Neural cell (in vitro differentiated cells): ENCODE results near the gene GLT1D1. TPM values are rescaled to one million over a fixed set of nuclear protein-coding genes. Genes with fewer than 3 reads are reported as not detected.
"Not testable (repeated sequence)": the region's sequence is repeated elsewhere in the genome, so short reads cannot be mapped to it uniquely, and the experiment has no call there.

ENCODE experiments used
- H2AFZ ChIP-seq: fragments of 200-600, 300-800 bp; sonication (generic), shearing (Covaris generic); 2 replicates; pipeline ENCODE4 v1.6.0; 2014; ENCODE audit warnings: low read depth, mild to moderate bottlenecking, antibody characterized with exemption, low read length, moderate library complexity
- H3F3A ChIP-seq: fragments of 200-600 bp; shearing (Covaris generic); 2 replicates; pipeline ENCODE4 v1.6.1; 2016; ENCODE audit warnings: mild to moderate bottlenecking, moderate library complexity, mixed read lengths, antibody characterized with exemption, low read length; ENCODE audit not compliant: insufficient read depth, poor library complexity, severe bottlenecking
- H3K27ac ChIP-seq: fragments of 200-600, 300-800 bp; sonication (generic), shearing (Covaris generic); 2 replicates; pipeline ENCODE4 v1.5.1; 2014; ENCODE audit warnings: mild to moderate bottlenecking, low read length, moderate library complexity
- H3K27me3 ChIP-seq: fragments of 300-800, 200-600 bp; sonication (generic), shearing (Covaris generic); 2 replicates; pipeline ENCODE4 v1.6.0; 2014; ENCODE audit warnings: mild to moderate bottlenecking, low read depth, low read length, moderate library complexity; ENCODE audit not compliant: insufficient read depth
- H3K36me3 ChIP-seq: fragments of 300-800, 200-600 bp; sonication (generic), shearing (Covaris generic); 2 replicates; pipeline ENCODE4 v1.5.1; 2014; ENCODE audit warnings: mild to moderate bottlenecking, antibody characterized with exemption, low read length, moderate library complexity; ENCODE audit not compliant: insufficient read depth
- H3K4me2 ChIP-seq: fragments of 300-800, 200-600 bp; sonication (generic), shearing (Covaris generic); 2 replicates; pipeline ENCODE4 v1.6.0; 2014; ENCODE audit warnings: mild to moderate bottlenecking, low read length
- H3K4me3 ChIP-seq: fragments of 300-800, 200-600 bp; sonication (generic), shearing (Covaris generic); 2 replicates; pipeline ENCODE4 v1.5.1; 2014; ENCODE audit warnings: mild to moderate bottlenecking, low read length, moderate library complexity
- H3K79me2 ChIP-seq: fragments of 200-600 bp; shearing (Covaris generic); replicated peaks from 2 replicates; pipeline ENCODE4 v1.6.0; 2014; ENCODE audit warnings: mild to moderate bottlenecking, low read length, moderate library complexity; ENCODE audit not compliant: insufficient read depth
- H3K9ac ChIP-seq: fragments of 300-800, 200-600 bp; sonication (generic), shearing (Covaris generic); 2 replicates; pipeline ENCODE4 v1.6.1; 2016; ENCODE audit warnings: mild to moderate bottlenecking, low read length, mixed read lengths
- H3K9me2 ChIP-seq: fragments of 200-600 bp; shearing (Covaris generic); 2 replicates; pipeline ENCODE4 v1.6.1; 2016; ENCODE audit warnings: mild to moderate bottlenecking, low read length, mixed read lengths; ENCODE audit not compliant: insufficient read depth
- H3K9me3 ChIP-seq: fragments of 200-600, 300-800 bp; sonication (generic), shearing (Covaris generic); 2 replicates; pipeline ENCODE4 v1.6.1; 2016; ENCODE audit warnings: mild to moderate bottlenecking, mixed run types, low read length, moderate library complexity, mixed read lengths
- H4K20me1 ChIP-seq: fragments of 200-600 bp; shearing (Covaris generic); 2 replicates; pipeline ENCODE4 v1.6.1; 2016; ENCODE audit warnings: mild to moderate bottlenecking, mixed run types; ENCODE audit not compliant: insufficient read depth
- EP300 ChIP-seq: fragments of 450-650 bp; conservative IDR thresholded peaks from 2 replicates; pipeline ENCODE4 v1.6.1; 2014; ENCODE audit warnings: antibody characterized with exemption, mild to moderate bottlenecking, moderate library complexity; ENCODE audit not compliant: poor library complexity, severe bottlenecking
- EZH2 ChIP-seq: fragments of 200-600, 300-800 bp; shearing (Covaris generic), sonication (generic); IDR thresholded peaks from 2 replicates; pipeline ENCODE4 v1.6.1; 2014; ENCODE audit warnings: antibody characterized with exemption, low read length, borderline replicate concordance, mild to moderate bottlenecking; ENCODE audit not compliant: insufficient read depth, poor library complexity, severe bottlenecking
- MXI1 ChIP-seq: fragments of 450-650 bp; conservative IDR thresholded peaks from 2 replicates; pipeline ENCODE4 v1.6.1; 2014; ENCODE audit warnings: antibody characterized with exemption, mild to moderate bottlenecking; ENCODE audit not compliant: poor library complexity, severe bottlenecking
- POLR2AphosphoS5 ChIP-seq: IDR thresholded peaks from 2 replicates; pipeline ENCODE4 v1.6.1; 2012
- RAD21 ChIP-seq: fragments of 450-650 bp; conservative IDR thresholded peaks from 2 replicates; pipeline ENCODE4 v1.6.1; 2014; ENCODE audit warnings: antibody characterized with exemption, mild to moderate bottlenecking, moderate library complexity
- SMC3 ChIP-seq: fragments of 450-650 bp; conservative IDR thresholded peaks from 2 replicates; pipeline ENCODE4 v1.6.1; 2014; ENCODE audit warnings: antibody characterized with exemption, mild to moderate bottlenecking, moderate library complexity; ENCODE audit not compliant: poor library complexity
- TAF1 ChIP-seq: IDR thresholded peaks from 2 replicates; pipeline ENCODE4 v1.6.1; 2012; ENCODE audit warnings: low read depth
- polyA plus RNA-seq: library from polyadenylated mRNA; depleted of rRNA; stranded (reverse); fragments of >200 nt; gene quantifications from 2 replicates; pipeline ENCODE4 v1.2.3, GENCODE V29; 2014
- TF ChIP-seq, protein P1 (sequence below): IDR thresholded peaks from 2 replicates; pipeline ENCODE4 v1.6.1; 2012; ENCODE audit warnings: borderline replicate concordance
- TF ChIP-seq, protein P2 (sequence below): fragments of 450-650 bp; IDR thresholded peaks from 2 replicates; pipeline ENCODE4 v1.5.1; 2014; ENCODE audit warnings: antibody characterized with exemption, mild to moderate bottlenecking, moderate library complexity; ENCODE audit not compliant: poor library complexity, severe bottlenecking

GLT1D1 gene
- polyA plus RNA-seq, 1 donor from 2014 or later: 3.9 TPM

DNA sequence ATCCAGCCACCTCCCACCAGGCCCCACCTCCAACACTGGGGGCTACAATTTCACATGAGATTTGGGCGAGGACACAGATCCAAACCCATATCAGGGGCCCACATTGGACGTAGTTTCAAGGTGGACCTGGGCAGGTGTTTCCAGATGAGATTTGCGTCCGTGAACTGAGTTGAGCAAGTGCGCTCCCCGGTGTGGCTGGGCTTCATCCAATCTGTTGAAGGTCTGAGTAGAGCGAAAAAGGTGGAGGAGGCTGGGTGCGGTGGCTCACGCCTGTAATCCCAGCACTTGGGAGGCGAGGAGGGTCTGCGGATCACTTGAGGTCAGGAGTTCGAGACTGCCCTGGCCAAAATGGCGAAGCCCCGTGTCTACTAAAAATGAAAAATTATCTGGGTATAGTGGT lies 4.9 kb upstream of the GLT1D1 start:
- Histone ChIP-seq H3K9ac (no peak overlapping the region), H3K27me3 (peaks cover 9% of the 10 kb centered on the region), H3K9me3 (no peaks in the 10 kb centered on the region), H3K4me2 (no peak overlapping the region), H3K9me2 (no peaks in the 10 kb centered on the region), H3F3A (no peaks in the 10 kb centered on the region), H3K27ac (no peak overlapping the region), H3K4me3 (no peak overlapping the region), H3K79me2 (no peaks in the 10 kb centered on the region), H3K36me3 (no peaks in the 10 kb centered on the region), H4K20me1 (no peaks in the 10 kb centered on the region), H2AFZ (no peak overlapping the region)
- TF ChIP-seq MXI1 (no peak), POLR2AphosphoS5 (no peak), EP300 (no peak), RAD21 (no peak), SMC3 (no peak), EZH2 (no peak), TAF1 (no peak)
- TF ChIP-seq, protein P1, sequence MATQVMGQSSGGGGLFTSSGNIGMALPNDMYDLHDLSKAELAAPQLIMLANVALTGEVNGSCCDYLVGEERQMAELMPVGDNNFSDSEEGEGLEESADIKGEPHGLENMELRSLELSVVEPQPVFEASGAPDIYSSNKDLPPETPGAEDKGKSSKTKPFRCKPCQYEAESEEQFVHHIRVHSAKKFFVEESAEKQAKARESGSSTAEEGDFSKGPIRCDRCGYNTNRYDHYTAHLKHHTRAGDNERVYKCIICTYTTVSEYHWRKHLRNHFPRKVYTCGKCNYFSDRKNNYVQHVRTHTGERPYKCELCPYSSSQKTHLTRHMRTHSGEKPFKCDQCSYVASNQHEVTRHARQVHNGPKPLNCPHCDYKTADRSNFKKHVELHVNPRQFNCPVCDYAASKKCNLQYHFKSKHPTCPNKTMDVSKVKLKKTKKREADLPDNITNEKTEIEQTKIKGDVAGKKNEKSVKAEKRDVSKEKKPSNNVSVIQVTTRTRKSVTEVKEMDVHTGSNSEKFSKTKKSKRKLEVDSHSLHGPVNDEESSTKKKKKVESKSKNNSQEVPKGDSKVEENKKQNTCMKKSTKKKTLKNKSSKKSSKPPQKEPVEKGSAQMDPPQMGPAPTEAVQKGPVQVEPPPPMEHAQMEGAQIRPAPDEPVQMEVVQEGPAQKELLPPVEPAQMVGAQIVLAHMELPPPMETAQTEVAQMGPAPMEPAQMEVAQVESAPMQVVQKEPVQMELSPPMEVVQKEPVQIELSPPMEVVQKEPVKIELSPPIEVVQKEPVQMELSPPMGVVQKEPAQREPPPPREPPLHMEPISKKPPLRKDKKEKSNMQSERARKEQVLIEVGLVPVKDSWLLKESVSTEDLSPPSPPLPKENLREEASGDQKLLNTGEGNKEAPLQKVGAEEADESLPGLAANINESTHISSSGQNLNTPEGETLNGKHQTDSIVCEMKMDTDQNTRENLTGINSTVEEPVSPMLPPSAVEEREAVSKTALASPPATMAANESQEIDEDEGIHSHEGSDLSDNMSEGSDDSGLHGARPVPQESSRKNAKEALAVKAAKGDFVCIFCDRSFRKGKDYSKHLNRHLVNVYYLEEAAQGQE: no peak
- TF ChIP-seq, protein P2, sequence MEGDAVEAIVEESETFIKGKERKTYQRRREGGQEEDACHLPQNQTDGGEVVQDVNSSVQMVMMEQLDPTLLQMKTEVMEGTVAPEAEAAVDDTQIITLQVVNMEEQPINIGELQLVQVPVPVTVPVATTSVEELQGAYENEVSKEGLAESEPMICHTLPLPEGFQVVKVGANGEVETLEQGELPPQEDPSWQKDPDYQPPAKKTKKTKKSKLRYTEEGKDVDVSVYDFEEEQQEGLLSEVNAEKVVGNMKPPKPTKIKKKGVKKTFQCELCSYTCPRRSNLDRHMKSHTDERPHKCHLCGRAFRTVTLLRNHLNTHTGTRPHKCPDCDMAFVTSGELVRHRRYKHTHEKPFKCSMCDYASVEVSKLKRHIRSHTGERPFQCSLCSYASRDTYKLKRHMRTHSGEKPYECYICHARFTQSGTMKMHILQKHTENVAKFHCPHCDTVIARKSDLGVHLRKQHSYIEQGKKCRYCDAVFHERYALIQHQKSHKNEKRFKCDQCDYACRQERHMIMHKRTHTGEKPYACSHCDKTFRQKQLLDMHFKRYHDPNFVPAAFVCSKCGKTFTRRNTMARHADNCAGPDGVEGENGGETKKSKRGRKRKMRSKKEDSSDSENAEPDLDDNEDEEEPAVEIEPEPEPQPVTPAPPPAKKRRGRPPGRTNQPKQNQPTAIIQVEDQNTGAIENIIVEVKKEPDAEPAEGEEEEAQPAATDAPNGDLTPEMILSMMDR: no peak

DNA sequence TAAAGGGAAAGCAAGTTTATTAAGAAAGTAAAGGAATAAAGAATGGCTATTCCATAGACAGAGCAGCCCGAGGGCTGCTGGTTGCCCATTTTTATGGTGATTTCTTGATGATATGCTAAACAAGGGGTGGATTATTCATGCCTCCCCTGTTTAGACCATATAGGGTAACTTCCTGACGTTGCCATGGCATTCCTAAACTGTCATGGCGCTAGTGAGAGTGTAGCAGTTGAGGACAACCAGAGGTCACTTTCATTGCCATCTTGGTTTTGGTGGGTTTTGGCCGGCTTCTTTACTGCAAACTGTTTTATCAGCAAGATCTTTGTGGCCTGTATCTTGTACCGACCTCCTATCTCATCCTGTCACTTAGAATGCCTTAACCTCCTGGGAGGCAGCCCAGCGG lies 3.5 kb upstream of the GLT1D1 start:
- not testable (repeated sequence) for H3K79me2 ChIP-seq, H3K27ac ChIP-seq, H3K36me3 ChIP-seq, H3K4me3 ChIP-seq, H2AFZ ChIP-seq, H3K4me2 ChIP-seq, H3K9ac ChIP-seq, H4K20me1 ChIP-seq, H3F3A ChIP-seq, H3K9me2 ChIP-seq, H3K9me3 ChIP-seq
- H3K27me3 ChIP-seq: peaks cover 21% of the 10 kb centered on the region

DNA sequence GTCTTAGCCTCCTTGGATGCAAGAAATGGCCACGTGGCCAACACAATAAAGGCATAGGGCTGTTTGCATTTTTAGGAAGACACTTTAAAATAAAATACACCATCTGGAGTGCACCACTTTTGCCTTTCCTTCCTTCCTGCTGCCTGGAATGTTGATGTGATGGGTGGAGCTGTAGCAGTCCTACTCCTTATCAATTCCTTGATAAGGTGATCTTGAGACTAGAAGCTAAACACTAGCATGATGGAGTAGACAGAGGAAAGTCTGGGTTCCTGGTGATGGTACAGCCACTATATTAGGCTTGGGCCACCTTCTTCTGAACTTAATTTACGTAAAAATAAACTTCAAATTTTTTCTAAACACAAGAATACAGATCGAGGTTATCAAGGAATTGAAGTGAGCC lies 2.9 kb upstream of the GLT1D1 start:
- H3K27me3 ChIP-seq: peaks cover 23% of the 10 kb centered on the region
- H3K9me2 ChIP-seq: no peaks in the 10 kb centered on the region
- H3K4me3 ChIP-seq: no peak overlapping the region
- no peaks in the 10 kb centered on the region for H4K20me1 ChIP-seq
- H3K9ac ChIP-seq: no peak overlapping the region
- no peak overlapping the region for H3K27ac ChIP-seq
- H3K36me3 ChIP-seq: no peaks in the 10 kb centered on the region
- TF ChIP-seq, protein P1: no peak
- TF ChIP-seq POLR2AphosphoS5 (no peak), EZH2 (no peak), SMC3 (no peak), TAF1 (no peak), EP300 (no peak), MXI1 (no peak), RAD21 (no peak)
- TF ChIP-seq, protein P2: no peak
- H3K9me3 ChIP-seq: no peaks in the 10 kb centered on the region
- no peaks in the 10 kb centered on the region for H3F3A ChIP-seq
- H2AFZ ChIP-seq: no peak overlapping the region
- no peak overlapping the region for H3K4me2 ChIP-seq
- H3K79me2 ChIP-seq: no peaks in the 10 kb centered on the region
